Activated CD4-positive, alpha-beta T cell treated with anti-CD3 and anti-CD28 coated beads, Interleukin-2, amount 50 U/mL, for 24 hours (primary cell): ENCODE results near the gene TWF2.
A peak's percentile ranks its signal among the peaks of the same experiment; 100 is the strongest.

Experiments
- DNase-seq, 2 donors: peaks; one replicate each; pipeline ENCODE4 v3.0.0-alpha.2; 2020; ENCODE audit warnings: low read depth in 1 of 2, low spot score in 1 of 2

The TWF2 gene

GRCh38 chr3:52238193-52238760 lies 681 bp downstream of the TWF2 start:
- DNase-seq = no peak

- DNase-seq = no peak
These were observed 1.2 kb downstream of the TWF2 start for GRCh38 chr3:52237657-52238172.

GRCh38 chr3:52237006-52237656 lies 1.8 kb downstream of the TWF2 start:
- DNase-seq = no peak

GRCh38 chr3:52236424-52236886 lies 2.5 kb downstream of the TWF2 start:
- DNase-seq = no peak

- DNase-seq = no peak
These were observed 4.2 kb downstream of the TWF2 start for GRCh38 chr3:52234516-52235447.

GRCh38 chr3:52233968-52234367 lies 5.0 kb downstream of the TWF2 start:
- no peak for DNase-seq

GRCh38 chr3:52233108-52233591 lies 5.8 kb downstream of the TWF2 start:
- DNase-seq = no peak

GRCh38 chr3:52232279-52233107 lies 6.5 kb downstream of the TWF2 start:
- DNase-seq = no peak

- peak; percentile 84 to 91 for DNase-seq
These were observed 7.3 kb downstream of the TWF2 start for GRCh38 chr3:52231502-52232278.

- DNase-seq = no peak
These were observed 8.0 kb downstream of the TWF2 start for GRCh38 chr3:52230889-52231499.

GRCh38 chr3:52230461-52230860 lies 8.5 kb downstream of the TWF2 start:
- no peak for DNase-seq

GRCh38 chr3:52229656-52230055 lies 9.3 kb downstream of the TWF2 start:
- no peak for DNase-seq

- DNase-seq = no peak
These were observed 10.1 kb downstream of the TWF2 start for GRCh38 chr3:52228751-52229291.

- DNase-seq = no peak
These were observed 10.7 kb downstream of the TWF2 start for GRCh38 chr3:52228266-52228665.

- no peak for DNase-seq
These were observed 11.2 kb downstream of the TWF2 start for GRCh38 chr3:52227766-52228165.

GRCh38 chr3:52227117-52227516 lies 11.8 kb downstream of the TWF2 start:
- DNase-seq = no peak

GRCh38 chr3:52226229-52226817 lies 12.6 kb downstream of the TWF2 start:
- DNase-seq = no peak

GRCh38 chr3:52225452-52226228 lies 13.3 kb downstream of the TWF2 start, which contains the start of gene TLR9:
Gene TLR9, minus strand, starts transcription at chr3:52225645. Its CDS starts 116 bp downstream, at chr3:52225529.
- DNase-seq = no peak
